GM21717 (cell line): ENCODE data around the gene NR5A1.

Source experiments
- ATAC-seq: cut with Tn5 transposase; IDR thresholded peaks from one replicate; pipeline ENCODE4 v1.9.1; 2021; ENCODE audit warnings: mild to moderate bottlenecking, moderate library complexity; ENCODE audit not compliant: unreplicated experiment

Gene NR5A1

GRCh38 chr9:124506931-124507879 is at the start of gene NR5A1:
TSS of gene NR5A1 (minus strand) at chr9:124507399. CDS start at chr9:124503395, 4,004 bp downstream.
- ATAC-seq = no peak

DNA sequence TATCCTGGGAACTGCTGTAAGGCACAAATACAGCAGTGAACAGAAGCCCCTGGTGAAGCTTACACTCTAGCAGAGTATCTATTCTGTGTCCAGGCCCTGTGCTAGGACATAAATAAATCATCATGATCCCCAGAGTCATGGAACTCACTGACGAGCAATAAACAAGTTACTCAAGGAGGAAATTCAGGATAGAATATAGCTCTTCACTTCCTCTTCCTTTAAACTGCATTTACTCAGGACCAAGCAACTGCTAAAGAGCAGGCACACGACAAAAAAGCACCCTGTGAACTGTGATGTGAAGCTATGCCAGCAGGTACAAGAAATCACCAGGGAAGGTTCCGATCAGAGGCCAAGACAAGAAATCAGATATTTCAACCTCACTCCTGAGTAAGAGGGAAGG is 47.8 kb upstream of the NR5A1 start:
- ATAC-seq = no peak

DNA sequence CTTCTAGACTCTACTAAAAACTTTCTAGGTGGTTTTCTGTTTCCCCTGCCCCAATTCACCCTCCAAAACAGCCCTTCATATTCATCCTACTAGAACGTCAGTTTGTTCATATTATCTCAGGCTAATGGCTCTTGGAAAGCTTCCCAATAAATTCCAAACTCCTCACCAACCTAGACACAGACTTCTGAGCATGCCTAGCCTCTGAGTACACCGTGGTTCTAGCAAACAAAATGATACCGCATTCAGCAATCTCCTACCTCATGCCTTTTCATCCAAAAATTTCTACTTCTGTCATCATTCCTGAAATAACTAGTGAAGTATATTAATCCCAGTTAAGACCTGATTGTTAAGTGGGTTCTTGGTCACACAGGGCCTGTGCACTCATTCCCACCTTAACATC is 46.5 kb upstream of the NR5A1 start:
- ATAC-seq = no peak

DNA sequence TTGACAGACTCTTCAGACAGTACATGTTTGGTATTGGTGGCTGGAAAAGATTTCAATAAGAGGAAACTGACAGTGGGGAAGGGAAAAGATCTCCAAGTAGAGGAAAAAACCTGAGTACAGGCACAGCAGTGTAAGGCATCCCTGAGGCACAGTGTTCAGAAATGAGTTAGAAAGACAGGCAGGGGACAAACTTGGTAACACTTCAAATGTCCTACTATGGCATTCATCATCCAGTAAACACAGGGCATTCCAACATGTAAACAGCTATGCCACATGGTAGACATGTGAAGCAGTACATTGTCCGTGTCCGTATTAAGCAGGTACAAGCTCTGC is 45.0 kb upstream of the NR5A1 start:
- ATAC-seq = no peak

GRCh38 chr9:124551472-124552272 is 44.5 kb upstream of the NR5A1 start:
- no peak for ATAC-seq

DNA sequence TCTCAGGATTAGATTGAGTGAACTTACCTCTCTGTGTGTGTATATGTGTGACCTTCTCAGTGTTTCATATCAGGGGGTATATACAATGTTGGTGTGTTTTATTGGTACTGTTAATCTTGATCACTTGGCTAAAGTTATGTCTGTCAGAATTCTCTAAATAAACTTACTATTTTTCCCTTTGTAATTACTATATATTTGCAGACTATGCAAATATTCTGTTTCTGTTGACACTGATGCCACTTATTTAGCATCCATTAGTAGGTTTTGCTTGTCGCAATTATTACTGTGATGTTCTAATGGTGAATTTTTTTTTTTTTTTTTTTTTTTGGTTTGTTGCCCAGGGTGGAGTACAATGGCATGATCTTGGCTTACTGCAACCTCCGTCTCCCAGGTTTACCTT is 42.9 kb upstream of the NR5A1 start:
- no peak for ATAC-seq

DNA sequence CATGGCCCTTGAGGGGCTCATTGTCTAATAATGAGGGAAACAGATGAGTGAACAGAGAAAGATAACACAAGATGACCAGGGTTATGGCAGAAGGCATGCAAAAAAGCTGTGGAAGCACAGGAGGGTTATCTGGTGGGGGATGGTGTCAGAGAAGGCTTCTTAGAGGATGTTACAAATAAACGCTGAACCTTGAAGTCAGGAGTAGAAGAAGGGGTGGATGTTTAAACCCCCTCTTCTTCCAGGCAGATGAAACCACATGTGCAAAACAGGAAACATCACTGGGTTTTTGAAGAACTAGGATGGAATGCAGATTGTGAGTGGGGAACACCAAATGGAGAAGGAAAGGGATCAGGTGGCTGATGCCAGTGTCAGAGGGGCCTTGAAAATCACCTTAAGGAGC is 41.8 kb upstream of the NR5A1 start:
- ATAC-seq = no peak

GRCh38 chr9:124544535-124544934 is 37.3 kb upstream of the NR5A1 start:
- ATAC-seq = no peak

DNA sequence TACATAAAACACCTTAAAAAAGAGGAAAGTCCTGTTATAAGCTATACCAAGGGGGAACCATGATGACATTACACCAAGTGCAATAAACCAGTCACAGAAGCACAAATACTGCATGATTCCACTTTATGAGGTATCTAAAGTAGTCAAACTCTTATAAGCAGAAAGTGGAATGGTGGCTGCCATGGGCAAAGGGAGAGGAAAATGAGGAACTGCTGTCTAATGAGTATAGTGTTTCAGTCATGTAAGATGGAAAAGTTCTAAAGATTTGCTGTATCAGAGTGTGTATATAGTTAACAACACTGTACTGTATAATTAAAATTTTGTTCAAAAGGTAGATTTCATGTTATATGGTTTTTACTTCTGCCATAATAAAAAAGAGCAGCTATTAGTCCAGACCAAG is 34.6 kb upstream of the NR5A1 start:
- no peak for ATAC-seq

GRCh38 chr9:124537926-124538325 is 30.7 kb upstream of the NR5A1 start:
- no peak for ATAC-seq

DNA sequence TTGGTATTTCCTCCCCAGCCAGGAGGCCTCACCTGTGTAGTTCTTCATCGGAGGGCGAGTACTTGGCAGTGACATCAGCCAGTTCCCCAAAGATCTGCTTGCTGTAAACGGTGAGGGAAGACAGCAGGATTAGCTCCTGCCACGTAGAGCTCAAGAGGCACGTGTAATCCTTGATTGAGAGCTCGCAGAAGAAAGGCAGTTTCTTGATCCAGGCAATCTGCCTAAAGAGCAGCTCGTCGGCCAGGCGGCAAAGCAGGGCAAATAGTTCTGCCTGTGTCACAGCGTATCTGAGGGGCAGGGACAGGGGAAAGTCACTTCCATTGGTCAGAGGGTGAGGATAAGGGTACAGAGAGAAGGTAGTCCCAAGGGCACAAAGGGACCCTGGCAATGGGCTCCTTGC is 28.6 kb upstream of the NR5A1 start:
- no peak for ATAC-seq

DNA sequence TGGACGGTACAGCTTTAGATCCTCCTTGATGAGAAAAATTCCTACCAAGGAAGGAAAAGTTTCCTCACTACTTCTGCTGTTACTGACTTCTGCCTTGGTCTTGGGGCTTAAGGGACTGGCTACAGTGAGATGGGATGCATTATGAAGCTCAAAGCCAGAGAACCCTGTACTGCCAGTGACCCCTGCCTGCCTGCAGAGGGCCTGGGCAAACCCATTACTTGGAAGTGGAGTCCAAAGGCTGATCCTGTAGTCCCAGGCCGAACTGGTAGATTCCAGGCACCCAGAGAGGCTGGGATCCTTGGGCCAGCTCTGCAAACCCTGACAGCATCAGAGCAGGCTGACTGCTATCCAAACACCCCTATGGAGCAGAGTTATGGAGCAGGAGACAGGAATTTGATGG is 25.7 kb upstream of the NR5A1 start:
- ATAC-seq = no peak

GRCh38 chr9:124531115-124531514 is 23.9 kb upstream of the NR5A1 start:
- no peak for ATAC-seq

GRCh38 chr9:124530246-124530645 is 23.0 kb upstream of the NR5A1 start:
- no peak for ATAC-seq

DNA sequence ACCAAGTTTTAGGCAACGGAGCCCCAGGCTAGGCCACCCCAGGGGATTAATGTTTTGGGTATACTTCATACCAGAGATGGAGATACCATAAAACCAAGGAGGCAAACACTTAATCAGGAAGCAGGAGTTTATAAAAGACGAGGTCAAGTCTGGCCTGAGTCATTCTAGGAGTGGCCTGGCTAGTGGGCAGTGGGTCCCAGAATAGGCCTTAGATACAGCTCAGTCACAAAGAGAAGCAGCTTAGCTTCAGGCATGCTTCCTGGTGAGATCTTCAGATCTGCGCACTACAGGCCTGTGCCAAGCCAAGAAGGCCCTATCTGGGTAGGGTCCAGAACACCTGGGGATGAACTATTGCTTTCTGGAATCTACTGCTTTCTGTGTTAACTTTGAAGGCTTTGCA is 20.6 kb upstream of the NR5A1 start:
- no peak for ATAC-seq

DNA sequence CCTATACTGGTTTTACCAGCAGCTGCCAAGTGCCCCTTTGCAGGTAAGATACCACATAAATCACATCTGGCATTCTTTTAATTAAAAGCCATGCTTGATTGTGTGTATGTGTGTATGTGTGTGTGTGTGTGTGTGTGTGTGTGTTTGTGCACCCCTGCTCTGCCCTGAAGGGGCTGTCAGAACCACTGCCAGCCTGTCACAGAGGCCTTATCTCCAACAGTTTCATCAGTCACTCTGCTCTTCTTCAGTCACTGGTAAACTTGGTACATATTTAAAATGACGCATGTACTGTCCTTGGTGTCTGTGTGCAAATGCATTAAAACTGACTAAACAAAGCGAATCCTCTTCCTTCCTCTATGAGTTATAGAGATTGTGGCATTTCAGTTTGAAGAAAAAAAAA is 19.0 kb upstream of the NR5A1 start:
- no peak for ATAC-seq

- no peak for ATAC-seq
These were observed 15.2 kb upstream of the NR5A1 start for GRCh38 chr9:124522121-124523098.

GRCh38 chr9:124521142-124521541 is 13.9 kb upstream of the NR5A1 start:
- no peak for ATAC-seq

DNA sequence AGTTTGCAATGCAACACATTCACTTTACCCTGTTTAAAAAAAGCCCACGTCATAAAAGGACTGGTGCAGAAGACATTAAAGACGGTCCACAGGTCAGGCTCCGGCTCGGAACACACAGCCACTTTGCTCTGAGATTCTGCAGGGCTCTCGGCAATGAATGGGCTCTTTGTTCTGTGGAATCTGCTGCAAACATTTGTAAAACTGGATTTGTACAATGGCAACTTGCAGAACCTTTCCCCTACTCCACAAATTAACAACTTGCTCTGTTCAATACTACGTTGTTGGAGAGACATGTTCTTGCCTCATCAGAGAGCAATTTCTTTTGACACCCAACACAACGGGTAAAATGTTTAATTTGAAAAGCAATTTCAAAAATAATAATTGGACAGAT is 13.0 kb upstream of the NR5A1 start:
- no peak for ATAC-seq

DNA sequence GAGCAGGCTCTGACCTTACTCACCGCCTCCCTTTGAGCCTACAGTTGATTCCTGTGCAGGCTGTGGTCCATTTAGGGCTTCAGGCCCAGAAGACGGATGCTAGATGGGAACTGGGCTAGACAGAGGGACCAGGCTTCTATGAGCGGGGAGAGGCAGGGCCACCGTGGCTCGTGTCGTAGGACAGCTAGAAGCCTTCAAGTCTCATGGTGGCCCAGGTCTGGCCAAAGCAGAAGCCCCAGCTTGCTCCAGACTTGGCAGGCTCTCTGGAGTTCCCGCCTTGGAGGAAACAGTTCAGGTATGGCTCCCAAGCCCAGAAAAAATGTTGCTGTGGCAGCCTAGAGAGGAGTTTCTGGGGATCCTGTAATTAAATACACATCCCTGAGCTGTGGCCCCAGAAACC is 10.9 kb upstream of the NR5A1 start:
- ATAC-seq = no peak

GRCh38 chr9:124517600-124517999 is 10.4 kb upstream of the NR5A1 start:
- ATAC-seq = no peak
